Heart left ventricle (tissue), 16 donors: ENCODE data around the gene GTPBP6. TPM values are rescaled to one million over a fixed set of nuclear protein-coding genes. Genes with fewer than 3 reads are reported as not detected.
A peak's percentile ranks its signal among the peaks of the same experiment; 100 is the strongest.

Experiments
- ATAC-seq, 4 donors: fragments of 200-7000 bp; cut with Tn5 transposase; one replicate each; pipeline ENCODE4 v1.9.1; 2020 to 2022; ENCODE audit warnings: moderate library complexity in 4 of 4, mild to moderate bottlenecking in 3 of 4, moderate number of reproducible peaks in 1 of 4
- DNase-seq, 5 donors: peaks; one replicate each; pipeline ENCODE4 v3.0.0-alpha.2; 2020
- H3K27ac ChIP-seq, 12 donors: fragments of 200-600 bp; sonication (generic) in 4 of 12; one replicate each; pipeline versions ENCODE4 v1.5.0 to v1.8.0; 2016 to 2022; ENCODE audit warnings: mild to moderate bottlenecking in 2 of 12
- H3K27me3 ChIP-seq, 9 donors: fragments of 200-600 bp; sonication (generic) in 2 of 9; one replicate each; pipeline versions ENCODE4 v1.5.1 to v1.8.0; 2016 to 2022; ENCODE audit warnings: mild to moderate bottlenecking in 3 of 9
- H3K36me3 ChIP-seq, 9 donors: fragments of 200-600 bp; sonication (generic) in 2 of 9; one replicate each; pipeline versions ENCODE4 v1.5.0 to v1.8.0; 2018 to 2022; ENCODE audit warnings: mild to moderate bottlenecking in 2 of 9
- H3K4me1 ChIP-seq, 12 donors: fragments of 200-600 bp; sonication (generic) in 4 of 12; one replicate each; pipeline versions ENCODE4 v1.5.0 to v1.8.0; 2016 to 2022; ENCODE audit warnings: mild to moderate bottlenecking in 3 of 12
- H3K4me3 ChIP-seq, 12 donors: fragments of 200-600 bp; sonication (generic) in 4 of 12; one replicate each; pipeline versions ENCODE4 v1.5.0 to v1.8.0; 2017 to 2022; ENCODE audit warnings: mild to moderate bottlenecking in 9 of 12, moderate library complexity in 4 of 12
- H3K9me3 ChIP-seq, 12 donors: fragments of 200-600 bp; sonication (generic) in 4 of 12; one replicate each; pipeline versions ENCODE4 v1.5.0 to v1.8.0; 2016 to 2022; ENCODE audit warnings: mild to moderate bottlenecking in 1 of 12
- CTCF ChIP-seq, 12 donors: fragments of 200-600 bp; sonication (generic) in 4 of 12; IDR thresholded peaks; one replicate each; pipeline versions ENCODE4 v1.5.0 to v1.8.0; 2018 to 2022; ENCODE audit warnings: antibody characterized with exemption in 12 of 12, mild to moderate bottlenecking in 5 of 12
- POLR2A ChIP-seq, 2 donors: fragments of 450-650 bp; IDR thresholded peaks; one replicate each; pipeline ENCODE4 v1.6.1; 2017; ENCODE audit warnings: antibody characterized with exemption in 2 of 2, mild to moderate bottlenecking in 2 of 2, moderate library complexity in 2 of 2
- WGBS, 4 donors: extraction: QIAGEN DNeasy Blood & Tissue Kit in 2 of 4; methylation state at CpG; one replicate each; pipeline versions ENCODE4 v1.1.5 to v1.1.7; 2013 to 2018; 5-methylcytosine and 5-hydroxymethylcytosine counted together
- intact Hi-C, 10 donors: fragments of 100-400 bp; cut with DNase I; formaldehyde crosslinking; loops; one replicate each; pipeline versions ENCODE4 v1.11.1 to v1.14.2; 2022
- polyA plus RNA-seq, 2 donors: library from polyadenylated mRNA; stranded (reverse); fragments of 200-250 nt; gene quantifications; one replicate each; pipeline ENCODE4 v1.2.3, GENCODE V29; 2013
- total RNA-seq, 9 donors: library from RNA; depleted of rRNA in 2 of 9; stranded (reverse); fragments of >200 nt in 2 of 9; fragmentation: NEBNext Ultra II Directional in 3 of 9; extraction: Animal tissue kit (Norgen Biotek cat#: 25700) in 3 of 9; gene quantifications; one replicate each; pipeline versions ENCODE4 v1.1.0 to v1.2.4, GENCODE V29; 2016 to 2023
- donor health status: ischemic (EF 13 %, LVEDD 7.1; RV severe dilation, severe dysfunction).
- donor health status: healthy with polysubstance abuse.
- donor health status: DM: no; HTN: yes; CAD: no.
- donor health status: DM: no; HTN: no; CAD: no.
- donor health status: ischemic (EF 25% LVEDD 6.9; RV normal size, moderate dysfunction).
- donor health status: ischemic (EF 25% LVEDD 5.7; RV mildly dilated, moderate dysfunction).
- donor health status: healthy.
- donor health status: DM: yes; HTN: yes; CAD: no.
- donor health status: ischemic (EF 35%, LVEDD 5.7; RV mildly dilated, moderate dysfunction).
- donor health status: nonischemic (EF 11% LVEDD 7.7; RV severe dilation, severe dysfunction).
- donor health status: DM: yes; HTN: yes; CAD: no.
- donor health status: PGD.
- donor health status: ischemic (EF 29% LVEDD 5.4; RV normal size, mild dysfunction).
- donor health status: nonischemic (EF 23%, LVEDD 6.1; RV moderate dilation, normal function).

The GTPBP6 gene
- total and polyA plus RNA-seq, 11 donors: 31.3 to 102 (median 49.9) TPM

- 43 to 75% (median 68%) methylated on average over 32 to 38 of the region's 38 CpGs for WGBS, 4 donors
- intact Hi-C loops: no loop called here
- Histone ChIP-seq H3K9me3 (no peaks in the 10 kb centered on the region), H3K4me3 (no peak overlapping the region), H3K27me3 (peaks cover 0 to 11% (median 0%) of the 10 kb centered on the region in 9 donors), H3K36me3 (no peaks in the 10 kb centered on the region), H3K27ac (no peak overlapping the region), H3K4me1 (peaks cover 0 to 22% (median 13%) of the 10 kb centered on the region in 12 donors)
- DNase-seq: peak in 4 of 5 donors; percentile 38 to 58 (median 51)
- peak in 4 of 12 donors; percentile 12 to 29 (median 20) for TF ChIP-seq CTCF (IDR thresholded peaks at IDR 0.05)
- no peak for TF ChIP-seq POLR2A (IDR thresholded peaks at IDR 0.05)
- peak; percentile 1 to 57 (median 45) for ATAC-seq
These were observed 5.4 kb upstream of the GTPBP6 start for GRCh38 chrX:323721-324628.

- no peaks in the 10 kb centered on the region for H3K9me3 ChIP-seq
- peaks cover 0 to 11% (median 3%) of the 10 kb centered on the region in 9 donors for H3K36me3 ChIP-seq
- H3K27ac ChIP-seq: peak overlapping the region in 3 of 12 donors; percentile 86 to 89 (median 89)
- H3K27me3 ChIP-seq: peaks cover 0 to 11% (median 0%) of the 10 kb centered on the region in 9 donors
- no peak for TF ChIP-seq CTCF (IDR thresholded peaks at IDR 0.05)
- TF ChIP-seq POLR2A (IDR thresholded peaks at IDR 0.05): no peak
- intact Hi-C loops: no loop called here
- no peak for ATAC-seq
- peak overlapping the region; percentile 74 to 99 (median 94) for H3K4me3 ChIP-seq
- 8 to 18% (median 11%) methylated on average over 19 to 24 of the region's 24 CpGs for WGBS, 4 donors
- H3K4me1 ChIP-seq: peaks cover 0 to 26% (median 13%) of the 10 kb centered on the region in 12 donors
- DNase-seq: peak; percentile 19 to 65 (median 27)
These were observed 1.7 kb upstream of the GTPBP6 start for GRCh38 chrX:320126-320783.

GRCh38 chrX:319579-320125 lies 1.1 kb upstream of the GTPBP6 start:
- WGBS, 4 donors: 0 to 1% (median 0%) methylated on average over 8 to 41 of the region's 41 CpGs
- DNase-seq (peak in 3 of 5 donors; percentile 24 to 68 (median 35)), ATAC-seq (no peak)
- no peaks in the 10 kb centered on the region for H3K9me3 ChIP-seq
- H3K36me3 ChIP-seq: peaks cover 0 to 17% (median 7%) of the 10 kb centered on the region in 9 donors
- H3K27ac ChIP-seq: peak overlapping the region in 9 of 12 donors; percentile 77 to 89 (median 86)
- no peak for TF ChIP-seq CTCF (IDR thresholded peaks at IDR 0.05)
- no peak for TF ChIP-seq POLR2A (IDR thresholded peaks at IDR 0.05)
- peaks cover 0 to 7% (median 0%) of the 10 kb centered on the region in 9 donors for H3K27me3 ChIP-seq
- H3K4me3 ChIP-seq: peak overlapping the region; percentile 74 to 99 (median 94)
- H3K4me1 ChIP-seq: peaks cover 0 to 26% (median 13%) of the 10 kb centered on the region in 12 donors
- intact Hi-C loops: loop anchor here in 5 of 10 donors (2.0 to 5.0 kb wide), 4 partner anchors 42 to 93 kb away; partner anchors contain the start of gene PPP2R3B (in 2 of the 5)
